Heart right ventricle (tissue), 16 donors: Measurements from ENCODE around the gene SALL4. TPM values are rescaled to one million over a fixed set of nuclear protein-coding genes. Genes with fewer than 3 reads are reported as not detected.

Experiments used
- ATAC-seq, 8 donors: fragments of 200-7000 bp; cut with Tn5 transposase; one replicate each; pipeline ENCODE4 v1.9.1; 2020; ENCODE audit warnings: mild to moderate bottlenecking in 8 of 8, moderate library complexity in 8 of 8, moderate number of reproducible peaks in 1 of 8
- DNase-seq, 2 donors: peaks; one replicate each; pipeline ENCODE4 v3.0.0-alpha.2; 2020
- H3K27ac ChIP-seq, 10 donors: fragments of 200-600 bp; sonication (generic) in 2 of 10; one replicate each; pipeline versions ENCODE4 v1.5.0 to v1.8.0; 2020 to 2022; ENCODE audit warnings: mild to moderate bottlenecking in 3 of 10
- H3K27me3 ChIP-seq, 7 donors: fragments of 200-600 bp; one replicate each; pipeline ENCODE4 v1.8.0; 2021 to 2022; ENCODE audit warnings: mild to moderate bottlenecking in 2 of 7
- H3K36me3 ChIP-seq, 9 donors: fragments of 200-600 bp; sonication (generic) in 1 of 9; one replicate each; pipeline versions ENCODE4 v1.5.0 to v1.8.0; 2020 to 2022; ENCODE audit warnings: mild to moderate bottlenecking in 2 of 9
- H3K4me1 ChIP-seq, 9 donors: fragments of 200-600 bp; sonication (generic) in 1 of 9; one replicate each; pipeline versions ENCODE4 v1.5.0 to v1.8.0; 2020 to 2022; ENCODE audit warnings: mild to moderate bottlenecking in 4 of 9
- H3K4me3 ChIP-seq, 10 donors: fragments of 200-600 bp; sonication (generic) in 2 of 10; one replicate each; pipeline versions ENCODE4 v1.5.0 to v1.8.0; 2020 to 2022; ENCODE audit warnings: mild to moderate bottlenecking in 7 of 10, moderate library complexity in 2 of 10
- H3K9me3 ChIP-seq, 11 donors: fragments of 200-600 bp in 10 of 11; sonication (generic) in 2 of 11; one replicate each; pipeline versions ENCODE4 v1.5.0 to v1.8.0; 2013 to 2022; ENCODE audit warnings: mild to moderate bottlenecking in 2 of 11, control low read depth in 1 of 11, moderate library complexity in 1 of 11
- WGBS, 2 donors: extraction: QIAGEN DNeasy Blood & Tissue Kit; methylation state at CpG; one replicate each; pipeline ENCODE4 v1.1.7; 2013; ENCODE audit warnings: inconsistent platforms in 1 of 2; 5-methylcytosine and 5-hydroxymethylcytosine counted together
- intact Hi-C, 10 donors: fragments of 100-400 bp; cut with DNase I; formaldehyde crosslinking; loops; one replicate each; pipeline versions ENCODE4 v1.11.1 to v1.14.2; 2022
- polyA plus RNA-seq, 2 donors: library from polyadenylated mRNA; stranded (reverse); fragments of 200-250 nt; gene quantifications; one replicate each; pipeline ENCODE4 v1.2.3, GENCODE V29; 2013
- total RNA-seq, 10 donors: library from RNA; stranded (reverse); fragmentation: NEBNext Ultra II Directional in 3 of 10; extraction: Animal tissue kit (Norgen Biotek cat#: 25700) in 3 of 10; gene quantifications; one replicate each; pipeline versions ENCODE4 v1.2.1 to v1.2.4, GENCODE V29; 2021 to 2023
- TF ChIP-seq, protein P1 (sequence below), 9 donors: fragments of 200-600 bp; sonication (generic) in 2 of 9; IDR thresholded peaks; one replicate each; pipeline versions ENCODE4 v1.5.0 to v1.8.0; 2021 to 2022; ENCODE audit warnings: antibody characterized with exemption in 9 of 9, mild to moderate bottlenecking in 5 of 9, moderate library complexity in 1 of 9
- donor health status: Arrhythmogenic right ventricular cardiomyopathy.
- donor health status: ischemic (EF 13 %, LVEDD 7.1; RV severe dilation, severe dysfunction).
- donor health status: healthy with polysubstance abuse.
- donor health status: DM: no; HTN: yes; CAD: no.
- donor health status: DM: no; HTN: no; CAD: no.
- donor health status: ischemic (EF 25% LVEDD 6.9; RV normal size, moderate dysfunction).
- donor health status: ischemic (EF 25% LVEDD 5.7; RV mildly dilated, moderate dysfunction).
- donor health status: healthy.
- donor health status: DM: yes; HTN: yes; CAD: no.
- donor health status: Ischemic cardiomyopathy.
- donor health status: ischemic (EF 35%, LVEDD 5.7; RV mildly dilated, moderate dysfunction).
- donor health status: nonischemic (EF 11% LVEDD 7.7; RV severe dilation, severe dysfunction).
- donor health status: DM: yes; HTN: yes; CAD: no.
- donor health status: PGD.
- donor health status: ischemic (EF 29% LVEDD 5.4; RV normal size, mild dysfunction).
- donor health status: nonischemic (EF 23%, LVEDD 6.1; RV moderate dilation, normal function).

The SALL4 gene
- total and polyA plus RNA-seq, 12 donors = 0.01 to 0.22 (median 0.06) TPM; not detected in 6

DNA sequence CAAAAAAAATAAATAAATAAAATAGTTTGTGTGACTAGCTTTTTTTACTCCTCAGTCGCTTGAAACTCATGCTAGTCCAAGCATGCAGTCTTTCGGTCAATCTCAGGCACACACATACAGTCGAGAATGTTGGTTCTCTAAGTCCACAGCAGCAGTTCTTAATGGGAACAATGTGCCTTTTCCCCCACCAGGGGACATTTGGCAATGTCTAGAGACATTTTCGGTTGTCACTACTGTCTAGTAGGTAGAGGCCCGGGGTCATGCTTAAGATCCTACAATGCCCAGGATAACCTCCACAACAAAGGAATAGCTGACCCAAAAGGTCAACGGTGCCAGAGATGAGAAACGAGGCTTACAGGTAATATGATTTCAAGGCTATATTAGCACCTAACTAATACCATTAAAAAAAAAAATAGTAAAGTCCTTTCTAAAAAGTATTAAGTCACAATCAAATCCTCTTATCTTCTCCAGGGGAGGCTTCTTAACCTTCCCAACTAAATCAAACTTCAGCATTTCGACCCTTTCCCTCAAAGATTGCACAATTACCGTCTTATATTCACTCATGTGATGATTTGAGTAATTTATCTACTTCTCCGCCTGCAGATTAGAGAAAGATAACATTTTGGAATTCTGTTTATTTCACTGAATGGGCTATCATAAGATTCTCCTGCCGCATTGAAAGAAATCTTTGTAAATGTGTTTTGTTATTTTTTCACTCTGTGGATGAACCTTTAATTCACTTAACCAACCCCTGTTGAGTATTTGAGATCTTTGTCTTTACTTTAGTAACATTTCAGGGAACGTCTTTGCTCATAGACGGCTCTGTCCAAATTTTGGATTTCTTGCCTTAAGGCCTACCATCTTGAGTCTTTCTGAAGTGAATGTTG is 8.1 kb upstream of the SALL4 start:
- 87 to 88% methylated on average over 13 of the region's 13 CpGs for WGBS, 2 donors
- H3K27ac ChIP-seq = no peak overlapping the region
- ATAC-seq (no peak), DNase-seq (no peak)
- no peaks in the 10 kb centered on the region for H3K9me3 ChIP-seq
- TF ChIP-seq, protein P1, sequence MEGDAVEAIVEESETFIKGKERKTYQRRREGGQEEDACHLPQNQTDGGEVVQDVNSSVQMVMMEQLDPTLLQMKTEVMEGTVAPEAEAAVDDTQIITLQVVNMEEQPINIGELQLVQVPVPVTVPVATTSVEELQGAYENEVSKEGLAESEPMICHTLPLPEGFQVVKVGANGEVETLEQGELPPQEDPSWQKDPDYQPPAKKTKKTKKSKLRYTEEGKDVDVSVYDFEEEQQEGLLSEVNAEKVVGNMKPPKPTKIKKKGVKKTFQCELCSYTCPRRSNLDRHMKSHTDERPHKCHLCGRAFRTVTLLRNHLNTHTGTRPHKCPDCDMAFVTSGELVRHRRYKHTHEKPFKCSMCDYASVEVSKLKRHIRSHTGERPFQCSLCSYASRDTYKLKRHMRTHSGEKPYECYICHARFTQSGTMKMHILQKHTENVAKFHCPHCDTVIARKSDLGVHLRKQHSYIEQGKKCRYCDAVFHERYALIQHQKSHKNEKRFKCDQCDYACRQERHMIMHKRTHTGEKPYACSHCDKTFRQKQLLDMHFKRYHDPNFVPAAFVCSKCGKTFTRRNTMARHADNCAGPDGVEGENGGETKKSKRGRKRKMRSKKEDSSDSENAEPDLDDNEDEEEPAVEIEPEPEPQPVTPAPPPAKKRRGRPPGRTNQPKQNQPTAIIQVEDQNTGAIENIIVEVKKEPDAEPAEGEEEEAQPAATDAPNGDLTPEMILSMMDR (IDR thresholded peaks at IDR 0.05) = no peak
- no peaks in the 10 kb centered on the region for H3K36me3 ChIP-seq
- no peaks in the 10 kb centered on the region for H3K4me1 ChIP-seq
- peaks cover 0 to 8% (median 3%) of the 10 kb centered on the region in 7 donors for H3K27me3 ChIP-seq
- no peak overlapping the region for H3K4me3 ChIP-seq
- intact Hi-C loops = no loop called here

DNA sequence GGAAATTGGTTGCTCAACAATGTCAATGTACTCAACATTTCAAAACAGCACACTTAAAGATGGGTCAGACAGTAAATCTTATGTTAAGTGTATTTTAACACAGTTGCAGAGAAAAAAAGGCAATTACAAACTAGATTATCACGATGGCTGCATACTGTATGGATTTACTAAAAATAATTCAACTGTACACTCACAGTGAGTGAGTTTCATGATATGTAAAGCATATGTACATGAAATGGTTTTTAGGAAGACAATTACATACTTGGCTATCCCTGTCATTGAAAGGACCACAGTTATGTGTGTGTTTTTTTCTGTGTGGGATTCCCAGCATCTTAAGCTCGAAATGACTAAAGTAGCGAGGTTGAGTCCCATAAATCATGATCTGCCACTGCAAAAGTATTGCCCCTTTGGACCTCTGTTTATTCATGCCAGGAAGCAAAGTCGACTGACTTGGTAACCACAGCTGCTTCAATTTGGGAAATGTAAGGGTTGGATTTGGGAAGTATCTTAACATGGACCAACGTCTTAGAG is 5.5 kb upstream of the SALL4 start:
- DNase-seq = no peak
- WGBS, 2 donors = 81 to 86% methylated on average over 5 of the region's 5 CpGs
- Histone ChIP-seq H3K4me3 (no peak overlapping the region), H3K4me1 (no peaks in the 10 kb centered on the region), H3K27me3 (peaks cover 0 to 29% (median 6%) of the 10 kb centered on the region in 7 donors), H3K27ac (no peak overlapping the region), H3K36me3 (no peaks in the 10 kb centered on the region), H3K9me3 (no peaks in the 10 kb centered on the region)
- no peak for ATAC-seq
- TF ChIP-seq, protein P1 (IDR thresholded peaks at IDR 0.05) = no peak
- intact Hi-C loops = loop anchor here in 6 of 10 donors (10.0 kb wide), 1 partner anchor 277 kb away; no protein-coding TSS in a partner anchor

DNA sequence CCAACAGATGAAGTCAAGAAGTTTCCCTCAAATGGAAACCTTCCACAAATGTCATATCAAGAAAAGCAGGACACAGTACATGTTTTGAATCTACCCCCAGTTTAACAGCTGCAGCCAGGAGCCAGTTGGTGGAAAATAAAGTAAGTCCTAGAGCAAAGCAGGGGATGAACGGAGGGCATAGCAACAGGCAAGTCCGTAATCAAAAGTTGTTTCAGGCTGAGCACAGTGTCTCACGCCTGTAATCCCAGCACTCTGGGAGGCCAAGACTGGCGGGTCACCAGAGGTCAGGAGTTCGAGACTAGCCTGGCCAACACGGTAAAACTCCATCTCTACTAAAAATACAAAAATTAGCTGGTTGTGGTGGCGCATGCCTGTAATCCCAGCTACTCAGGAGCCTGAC is 2.4 kb upstream of the SALL4 start:
- Histone ChIP-seq H3K4me1 (peaks cover 2 to 25% (median 18%) of the 10 kb centered on the region in 9 donors), H3K27me3 (peaks cover 0 to 59% (median 35%) of the 10 kb centered on the region in 7 donors), H3K36me3 (no peaks in the 10 kb centered on the region), H3K9me3 (no peaks in the 10 kb centered on the region), H3K4me3 (no peak overlapping the region), H3K27ac (no peak overlapping the region)
- intact Hi-C loops = loop anchor here in 8 of 10 donors (5.0 to 10.0 kb wide), 2 partner anchors 278 to 280 kb away; no protein-coding TSS in a partner anchor
- 75 to 76% methylated on average over 7 of the region's 7 CpGs for WGBS, 2 donors
- ATAC-seq = no peak
- DNase-seq = no peak
- TF ChIP-seq, protein P1 (IDR thresholded peaks at IDR 0.05) = no peak

DNA sequence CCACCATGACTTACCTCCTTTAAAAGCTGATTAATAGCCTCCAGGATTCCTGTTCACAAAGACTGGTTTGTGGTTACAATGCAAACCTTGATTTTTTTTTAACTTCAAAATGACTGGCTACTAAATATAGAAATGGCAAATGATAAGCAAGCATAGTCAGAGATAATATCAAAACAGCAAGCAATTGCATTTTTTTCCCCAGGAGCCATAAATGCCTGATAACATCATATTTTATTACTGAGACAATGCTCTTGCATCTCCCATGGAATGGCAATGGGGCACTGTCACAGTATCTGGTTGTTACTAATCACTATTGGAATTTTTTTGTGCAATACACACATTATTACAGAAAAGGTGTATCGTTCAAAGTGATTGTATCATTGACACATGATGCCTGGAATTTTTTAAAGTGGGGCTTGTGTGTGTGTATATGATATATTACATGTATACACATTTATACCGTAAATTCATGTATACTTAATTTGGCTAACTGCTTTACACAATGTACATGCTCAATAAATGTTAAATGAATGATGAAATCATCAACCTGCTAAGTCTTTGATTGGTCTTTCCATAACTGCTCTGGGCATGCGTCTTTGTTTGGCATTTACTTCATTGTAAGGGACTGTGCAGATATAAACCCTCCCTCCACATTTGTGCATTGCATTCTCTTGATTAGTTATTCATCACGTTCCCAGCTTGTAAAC is 980 bp upstream of the SALL4 start:
- H3K9me3 ChIP-seq = no peaks in the 10 kb centered on the region
- peaks cover 0 to 74% (median 49%) of the 10 kb centered on the region in 7 donors for H3K27me3 ChIP-seq
- no peak overlapping the region for H3K27ac ChIP-seq
- no peaks in the 10 kb centered on the region for H3K36me3 ChIP-seq
- DNase-seq (no peak), ATAC-seq (no peak)
- WGBS, 2 donors = 70 to 77% methylated on average over 4 of the region's 4 CpGs
- peaks cover 2 to 25% (median 19%) of the 10 kb centered on the region in 9 donors for H3K4me1 ChIP-seq
- no peak overlapping the region for H3K4me3 ChIP-seq
- intact Hi-C loops = loop anchor here in 8 of 10 donors (5.0 to 10.0 kb wide), 2 partner anchors 279 to 282 kb away; no protein-coding TSS in a partner anchor
- TF ChIP-seq, protein P1 (IDR thresholded peaks at IDR 0.05) = no peak
